Neural cell (in vitro differentiated cells): ENCODE data around the gene TMCO4. TPM values are rescaled to one million over a fixed set of nuclear protein-coding genes. Genes with fewer than 3 reads are reported as not detected.

ENCODE experiments used
- H2AFZ ChIP-seq: fragments of 200-600, 300-800 bp; sonication (generic), shearing (Covaris generic); 2 replicates; pipeline ENCODE4 v1.6.0; 2014; ENCODE audit warnings: low read depth, mild to moderate bottlenecking, antibody characterized with exemption, low read length, moderate library complexity
- H3F3A ChIP-seq: fragments of 200-600 bp; shearing (Covaris generic); 2 replicates; pipeline ENCODE4 v1.6.1; 2016; ENCODE audit warnings: mild to moderate bottlenecking, moderate library complexity, mixed read lengths, antibody characterized with exemption, low read length; ENCODE audit not compliant: insufficient read depth, poor library complexity, severe bottlenecking
- H3K27ac ChIP-seq: fragments of 200-600, 300-800 bp; sonication (generic), shearing (Covaris generic); 2 replicates; pipeline ENCODE4 v1.5.1; 2014; ENCODE audit warnings: mild to moderate bottlenecking, low read length, moderate library complexity
- H3K27me3 ChIP-seq: fragments of 300-800, 200-600 bp; sonication (generic), shearing (Covaris generic); 2 replicates; pipeline ENCODE4 v1.6.0; 2014; ENCODE audit warnings: mild to moderate bottlenecking, low read depth, low read length, moderate library complexity; ENCODE audit not compliant: insufficient read depth
- H3K36me3 ChIP-seq: fragments of 300-800, 200-600 bp; sonication (generic), shearing (Covaris generic); 2 replicates; pipeline ENCODE4 v1.5.1; 2014; ENCODE audit warnings: mild to moderate bottlenecking, antibody characterized with exemption, low read length, moderate library complexity; ENCODE audit not compliant: insufficient read depth
- H3K4me2 ChIP-seq: fragments of 300-800, 200-600 bp; sonication (generic), shearing (Covaris generic); 2 replicates; pipeline ENCODE4 v1.6.0; 2014; ENCODE audit warnings: mild to moderate bottlenecking, low read length
- H3K4me3 ChIP-seq: fragments of 300-800, 200-600 bp; sonication (generic), shearing (Covaris generic); 2 replicates; pipeline ENCODE4 v1.5.1; 2014; ENCODE audit warnings: mild to moderate bottlenecking, low read length, moderate library complexity
- H3K79me2 ChIP-seq: fragments of 200-600 bp; shearing (Covaris generic); replicated peaks from 2 replicates; pipeline ENCODE4 v1.6.0; 2014; ENCODE audit warnings: mild to moderate bottlenecking, low read length, moderate library complexity; ENCODE audit not compliant: insufficient read depth
- H3K9ac ChIP-seq: fragments of 300-800, 200-600 bp; sonication (generic), shearing (Covaris generic); 2 replicates; pipeline ENCODE4 v1.6.1; 2016; ENCODE audit warnings: mild to moderate bottlenecking, low read length, mixed read lengths
- H3K9me2 ChIP-seq: fragments of 200-600 bp; shearing (Covaris generic); 2 replicates; pipeline ENCODE4 v1.6.1; 2016; ENCODE audit warnings: mild to moderate bottlenecking, low read length, mixed read lengths; ENCODE audit not compliant: insufficient read depth
- H3K9me3 ChIP-seq: fragments of 200-600, 300-800 bp; sonication (generic), shearing (Covaris generic); 2 replicates; pipeline ENCODE4 v1.6.1; 2016; ENCODE audit warnings: mild to moderate bottlenecking, mixed run types, low read length, moderate library complexity, mixed read lengths
- H4K20me1 ChIP-seq: fragments of 200-600 bp; shearing (Covaris generic); 2 replicates; pipeline ENCODE4 v1.6.1; 2016; ENCODE audit warnings: mild to moderate bottlenecking, mixed run types; ENCODE audit not compliant: insufficient read depth
- CTCF ChIP-seq: fragments of 450-650 bp; IDR thresholded peaks from 2 replicates; pipeline ENCODE4 v1.5.1; 2014; ENCODE audit warnings: antibody characterized with exemption, mild to moderate bottlenecking, moderate library complexity; ENCODE audit not compliant: poor library complexity, severe bottlenecking
- EP300 ChIP-seq: fragments of 450-650 bp; conservative IDR thresholded peaks from 2 replicates; pipeline ENCODE4 v1.6.1; 2014; ENCODE audit warnings: antibody characterized with exemption, mild to moderate bottlenecking, moderate library complexity; ENCODE audit not compliant: poor library complexity, severe bottlenecking
- EZH2 ChIP-seq: fragments of 200-600, 300-800 bp; shearing (Covaris generic), sonication (generic); IDR thresholded peaks from 2 replicates; pipeline ENCODE4 v1.6.1; 2014; ENCODE audit warnings: antibody characterized with exemption, low read length, borderline replicate concordance, mild to moderate bottlenecking; ENCODE audit not compliant: insufficient read depth, poor library complexity, severe bottlenecking
- MXI1 ChIP-seq: fragments of 450-650 bp; conservative IDR thresholded peaks from 2 replicates; pipeline ENCODE4 v1.6.1; 2014; ENCODE audit warnings: antibody characterized with exemption, mild to moderate bottlenecking; ENCODE audit not compliant: poor library complexity, severe bottlenecking
- POLR2AphosphoS5 ChIP-seq: IDR thresholded peaks from 2 replicates; pipeline ENCODE4 v1.6.1; 2012
- RAD21 ChIP-seq: fragments of 450-650 bp; conservative IDR thresholded peaks from 2 replicates; pipeline ENCODE4 v1.6.1; 2014; ENCODE audit warnings: antibody characterized with exemption, mild to moderate bottlenecking, moderate library complexity
- REST ChIP-seq: IDR thresholded peaks from 2 replicates; pipeline ENCODE4 v1.6.1; 2012; ENCODE audit warnings: borderline replicate concordance
- SMC3 ChIP-seq: fragments of 450-650 bp; conservative IDR thresholded peaks from 2 replicates; pipeline ENCODE4 v1.6.1; 2014; ENCODE audit warnings: antibody characterized with exemption, mild to moderate bottlenecking, moderate library complexity; ENCODE audit not compliant: poor library complexity
- TAF1 ChIP-seq: IDR thresholded peaks from 2 replicates; pipeline ENCODE4 v1.6.1; 2012; ENCODE audit warnings: low read depth
- polyA plus RNA-seq: library from polyadenylated mRNA; depleted of rRNA; stranded (reverse); fragments of >200 nt; gene quantifications from 2 replicates; pipeline ENCODE4 v1.2.3, GENCODE V29; 2014

TMCO4 gene
- polyA plus RNA-seq, 1 donor from 2014 or later: not detected

GRCh38 chr1:19802269-19802668 lies 2.6 kb upstream of the TMCO4 start:
- Histone ChIP-seq H3K9ac (no peak overlapping the region), H3K27me3 (peaks cover 40% of the 10 kb centered on the region), H3K27ac (no peak overlapping the region), H3K4me2 (no peak overlapping the region), H3K79me2 (no peaks in the 10 kb centered on the region), H3K4me3 (no peak overlapping the region), H2AFZ (no peak overlapping the region), H3K9me3 (no peaks in the 10 kb centered on the region), H4K20me1 (no peaks in the 10 kb centered on the region), H3K36me3 (no peaks in the 10 kb centered on the region), H3K9me2 (no peaks in the 10 kb centered on the region), H3F3A (no peaks in the 10 kb centered on the region)
- TF ChIP-seq EP300 (no peak), CTCF (no peak), POLR2AphosphoS5 (no peak), SMC3 (no peak), REST (no peak), TAF1 (no peak), EZH2 (no peak), RAD21 (no peak), MXI1 (no peak)

- H2AFZ ChIP-seq: no peak overlapping the region
- H3K4me2 ChIP-seq: no peak overlapping the region
- peak overlapping the region; percentile 46 for H3K4me3 ChIP-seq
- H3K36me3 ChIP-seq: no peaks in the 10 kb centered on the region
- H3K9me2 ChIP-seq: no peaks in the 10 kb centered on the region
- H3F3A ChIP-seq: no peaks in the 10 kb centered on the region
- TF ChIP-seq EZH2 (no peak), CTCF (no peak), REST (no peak)
- no peaks in the 10 kb centered on the region for H3K9me3 ChIP-seq
- H3K27ac ChIP-seq: no peak overlapping the region
- peaks cover 40% of the 10 kb centered on the region for H3K27me3 ChIP-seq
- H3K9ac ChIP-seq: no peak overlapping the region
- no peaks in the 10 kb centered on the region for H4K20me1 ChIP-seq
- H3K79me2 ChIP-seq: no peaks in the 10 kb centered on the region
Observed at GRCh38 chr1:19800076-19800804, 524 bp upstream of the TMCO4 start.
